ENCODE results near the gene LRRC37A.
"Not testable (repeated sequence)": the region's sequence is repeated elsewhere in the genome, so short reads cannot be mapped to it uniquely, and the experiment has no call there.

Gene LRRC37A

GRCh38 chr17:46270032-46270431 is 24.9 kb upstream of the LRRC37A start:
- no peak overlapping the region for H3K27ac ChIP-seq
- no peak for TF ChIP-seq CTCF (IDR thresholded peaks at IDR 0.05)

GRCh38 chr17:46273541-46274236 is 21.2 kb upstream of the LRRC37A start:
- TF ChIP-seq CTCF (IDR thresholded peaks at IDR 0.05), result no peak
- no peak overlapping the region for H3K27ac ChIP-seq
- DNase-seq (ENCODE audit: low spot score), result no peak
- H3K4me3 ChIP-seq, result no peak overlapping the region

More at GRCh38 chr17:46270032-46270431, 24.9 kb upstream of the LRRC37A start:
- no peak for DNase-seq (ENCODE audit: low spot score)
- no peak overlapping the region for H3K4me3 ChIP-seq

- no peak for TF ChIP-seq CTCF (IDR thresholded peaks at IDR 0.05)
Measured at GRCh38 chr17:46274238-46274637, 20.7 kb upstream of the LRRC37A start.

GRCh38 chr17:46276728-46277479 is 18.0 kb upstream of the LRRC37A start:
- H3K27ac ChIP-seq; H3K4me3 ChIP-seq; DNase-seq (ENCODE audit: low spot score): not testable (repeated sequence)

More at GRCh38 chr17:46274238-46274637, 20.7 kb upstream of the LRRC37A start:
- DNase-seq (ENCODE audit: low spot score), result no peak
- no peak overlapping the region for H3K4me3 ChIP-seq
- H3K27ac ChIP-seq, result no peak overlapping the region

GRCh38 chr17:46281336-46281735 is 13.6 kb upstream of the LRRC37A start:
- not testable (repeated sequence) for DNase-seq (ENCODE audit: low spot score); H3K27ac ChIP-seq; H3K4me3 ChIP-seq

- H3K4me3 ChIP-seq; DNase-seq (ENCODE audit: low spot score); H3K27ac ChIP-seq: not testable (repeated sequence)
Measured at GRCh38 chr17:46282635-46283034, 12.3 kb upstream of the LRRC37A start.

GRCh38 chr17:46284467-46284866 is 10.5 kb upstream of the LRRC37A start:
- not testable (repeated sequence) for H3K27ac ChIP-seq; H3K4me3 ChIP-seq; DNase-seq (ENCODE audit: low spot score)

GRCh38 chr17:46285500-46285899 is 9.4 kb upstream of the LRRC37A start:
- not testable (repeated sequence) for DNase-seq (ENCODE audit: low spot score); H3K4me3 ChIP-seq; H3K27ac ChIP-seq

- TF ChIP-seq CTCF (IDR thresholded peaks at IDR 0.05), result peak; percentile 33
- not testable (repeated sequence) for H3K27ac ChIP-seq; DNase-seq (ENCODE audit: low spot score)
- H3K4me3 ChIP-seq, result peak overlapping the region; percentile 10
Measured at GRCh38 chr17:46286764-46287221, 8.1 kb upstream of the LRRC37A start.

GRCh38 chr17:46287587-46287986 is 7.3 kb upstream of the LRRC37A start:
- not testable (repeated sequence) for H3K4me3 ChIP-seq, H3K27ac ChIP-seq

GRCh38 chr17:46290906-46291546 is 3.9 kb upstream of the LRRC37A start:
- H3K4me3 ChIP-seq; DNase-seq (ENCODE audit: low spot score); H3K27ac ChIP-seq: not testable (repeated sequence)

More at GRCh38 chr17:46287587-46287986, 7.3 kb upstream of the LRRC37A start:
- not testable (repeated sequence) for DNase-seq (ENCODE audit: low spot score)

GRCh38 chr17:46291618-46292017 is 3.3 kb upstream of the LRRC37A start:
- DNase-seq (ENCODE audit: low spot score); H3K4me3 ChIP-seq; H3K27ac ChIP-seq: not testable (repeated sequence)

- not testable (repeated sequence) for DNase-seq (ENCODE audit: low spot score); H3K27ac ChIP-seq
Measured at GRCh38 chr17:46341220-46341619, 46.3 kb downstream of the LRRC37A start.

GRCh38 chr17:46342131-46342530 is 47.2 kb downstream of the LRRC37A start:
- not testable (repeated sequence) for H3K4me3 ChIP-seq; DNase-seq (ENCODE audit: low spot score); H3K27ac ChIP-seq

More at GRCh38 chr17:46341220-46341619, 46.3 kb downstream of the LRRC37A start:
- not testable (repeated sequence) for H3K4me3 ChIP-seq
